IMR-90 (cell line): ENCODE data around the gene DSP.

ENCODE experiments used
- CEBPB ChIP-seq: IDR thresholded peaks from 2 replicates; pipeline ENCODE4 v1.6.1; 2012; ENCODE audit warnings: low read depth, low read length, improper control_type of control experiment
- FOS ChIP-seq: fragments of 150-350 bp; IDR thresholded peaks from 2 replicates; pipeline ENCODE4 v1.6.1; 2016; ENCODE audit warnings: low read depth, low read length
- MAFK ChIP-seq: IDR thresholded peaks from 2 replicates; pipeline ENCODE4 v1.6.1; 2012; ENCODE audit warnings: low read depth, low read length, improper control_type of control experiment
- MAZ ChIP-seq: IDR thresholded peaks from 2 replicates; pipeline ENCODE4 v1.6.1; 2012; ENCODE audit warnings: low read depth, mild to moderate bottlenecking, low read length, improper control_type of control experiment, moderate library complexity, borderline replicate concordance
- NFE2L2 ChIP-seq: fragments of 150-350 bp; IDR thresholded peaks from 2 replicates; pipeline ENCODE4 v1.6.1; 2016; ENCODE audit warnings: low read depth, mild to moderate bottlenecking, low read length
- POLR2A ChIP-seq: IDR thresholded peaks from 2 replicates; pipeline ENCODE4 v1.6.1; 2012; ENCODE audit warnings: mild to moderate bottlenecking, low read depth, low read length
- RCOR1 ChIP-seq: IDR thresholded peaks from 2 replicates; pipeline ENCODE4 v1.6.1; 2012; ENCODE audit warnings: mild to moderate bottlenecking, low read length, improper control_type of control experiment; ENCODE audit not compliant: insufficient replicate concordance
- SMC3 ChIP-seq: fragments of 150-350 bp; IDR thresholded peaks from 2 replicates; pipeline ENCODE4 v1.6.1; 2016; ENCODE audit warnings: low read depth, mild to moderate bottlenecking, antibody characterized with exemption, low read length, moderate library complexity
- TF ChIP-seq, protein P1 (sequence below): conservative IDR thresholded peaks from 2 replicates; pipeline ENCODE4 v1.5.1; 2012; ENCODE audit warnings: mild to moderate bottlenecking, low read depth, low read length, improper control_type of control experiment

DNA sequence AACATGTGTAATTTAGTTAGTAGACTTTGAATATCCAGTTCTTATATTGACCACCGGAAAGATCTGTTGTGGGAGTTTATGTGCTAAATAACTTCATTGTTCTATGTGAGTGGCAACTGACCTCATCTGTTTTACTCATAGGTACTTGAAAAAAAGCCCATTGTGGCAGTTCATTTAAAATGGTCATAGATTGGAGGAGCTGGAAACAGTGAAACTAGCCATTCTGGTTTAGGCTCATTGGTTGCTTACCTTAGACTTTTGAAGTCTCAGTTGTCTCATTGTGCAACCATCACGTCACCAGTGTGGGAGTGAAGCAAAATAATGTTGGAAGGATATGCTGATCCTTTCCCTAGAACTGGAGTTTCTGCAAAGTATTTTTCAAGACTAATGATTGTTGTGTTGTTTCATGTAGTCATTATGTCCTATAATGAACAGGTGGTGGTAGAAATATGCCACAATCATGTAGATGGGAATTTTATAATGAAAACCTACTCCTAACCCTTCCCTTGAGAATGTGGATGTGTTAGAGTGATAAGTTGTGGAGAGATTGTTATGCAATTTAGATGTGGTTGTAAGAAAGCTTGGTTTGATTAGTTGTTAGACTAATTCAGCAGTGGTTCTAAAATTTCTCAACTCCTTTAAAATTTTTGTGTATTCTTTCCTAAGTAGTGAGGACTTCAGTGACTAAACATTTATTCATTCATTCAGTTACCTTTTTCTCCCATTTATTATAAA lies 18.3 kb downstream of the DSP start:
- TF ChIP-seq, protein P1, sequence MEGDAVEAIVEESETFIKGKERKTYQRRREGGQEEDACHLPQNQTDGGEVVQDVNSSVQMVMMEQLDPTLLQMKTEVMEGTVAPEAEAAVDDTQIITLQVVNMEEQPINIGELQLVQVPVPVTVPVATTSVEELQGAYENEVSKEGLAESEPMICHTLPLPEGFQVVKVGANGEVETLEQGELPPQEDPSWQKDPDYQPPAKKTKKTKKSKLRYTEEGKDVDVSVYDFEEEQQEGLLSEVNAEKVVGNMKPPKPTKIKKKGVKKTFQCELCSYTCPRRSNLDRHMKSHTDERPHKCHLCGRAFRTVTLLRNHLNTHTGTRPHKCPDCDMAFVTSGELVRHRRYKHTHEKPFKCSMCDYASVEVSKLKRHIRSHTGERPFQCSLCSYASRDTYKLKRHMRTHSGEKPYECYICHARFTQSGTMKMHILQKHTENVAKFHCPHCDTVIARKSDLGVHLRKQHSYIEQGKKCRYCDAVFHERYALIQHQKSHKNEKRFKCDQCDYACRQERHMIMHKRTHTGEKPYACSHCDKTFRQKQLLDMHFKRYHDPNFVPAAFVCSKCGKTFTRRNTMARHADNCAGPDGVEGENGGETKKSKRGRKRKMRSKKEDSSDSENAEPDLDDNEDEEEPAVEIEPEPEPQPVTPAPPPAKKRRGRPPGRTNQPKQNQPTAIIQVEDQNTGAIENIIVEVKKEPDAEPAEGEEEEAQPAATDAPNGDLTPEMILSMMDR, result no peak
- TF ChIP-seq CEBPB (peak; percentile 24; the same call in 1 of the 2 replicates), POLR2A (no peak), SMC3 (no peak), NFE2L2 (no peak), MAZ (no peak), RCOR1 (no peak), FOS (no peak), MAFK (no peak)
